WTC11 (cell line): ENCODE results near the gene OR51M1. TPM values are rescaled to one million over a fixed set of nuclear protein-coding genes. Genes with fewer than 3 reads are reported as not detected.

Experiments used
- ATAC-seq: fragments of 200-7000 bp; cut with Tn5 transposase; 2 replicates; pipeline ENCODE4 v1.10.0; 2021; ENCODE audit warnings: mild to moderate bottlenecking, moderate library complexity
- CTCF ChIA-PET: fragments of 300-600 bp; sonication (Branson Sonifier 250); formaldehyde crosslinking; loops from one replicate; lab custom pipeline; 2021; ENCODE audit warnings: antibody characterized with exemption; lab: Charles Lee
- POLR2A ChIA-PET: fragments of 350-600 bp; sonication (Branson Sonifier 250); formaldehyde crosslinking; loops from one replicate; lab custom pipeline; 2021; ENCODE audit warnings: antibody characterized with exemption; lab: Charles Lee
- DNase-seq: peaks from one replicate; pipeline ENCODE4 v3.0.0; 2021; ENCODE audit warnings: low spot score
- H3K27ac Mint-ChIP-seq: 2 replicates; pipeline ENCODE4 v1.8.0; 2021; ENCODE audit warnings: mixed read lengths
- H3K27me3 Mint-ChIP-seq: 2 replicates; pipeline ENCODE4 v1.8.0; 2021; ENCODE audit warnings: low read depth, mild to moderate bottlenecking, moderate library complexity, mixed read lengths
- H3K36me3 Mint-ChIP-seq: 2 replicates; pipeline ENCODE4 v1.8.0; 2021; ENCODE audit warnings: mixed read lengths
- H3K4me1 Mint-ChIP-seq: 2 replicates; pipeline ENCODE4 v1.8.0; 2022; ENCODE audit warnings: mixed read lengths
- H3K4me3 Mint-ChIP-seq: 2 replicates; pipeline ENCODE4 v1.8.0; 2021; ENCODE audit warnings: mild to moderate bottlenecking, moderate library complexity, mixed read lengths
- H3K9me3 Mint-ChIP-seq: 2 replicates; pipeline ENCODE4 v1.8.0; 2021; ENCODE audit warnings: mixed read lengths
- CDX4 ChIP-seq: fragments of 250-450 bp; sonication (Bioruptor Pico); IDR thresholded peaks from 2 replicates; pipeline ENCODE4 v1.9.0; 2021; ENCODE audit warnings: moderate library complexity, mild to moderate bottlenecking, inconsistent platforms, borderline replicate concordance
- FOXJ3 ChIP-seq: sonication (generic); formaldehyde crosslinking; IDR thresholded peaks from 2 replicates; pipeline ENCODE4 v1.9.0; 2021; ENCODE audit warnings: missing genetic modification reagents, mild to moderate bottlenecking, borderline replicate concordance
- JUN ChIP-seq: sonication (generic); formaldehyde crosslinking; IDR thresholded peaks from 2 replicates; pipeline ENCODE4 v1.8.0; 2023; ENCODE audit warnings: mild to moderate bottlenecking, missing genetic modification reagents
- NFE2L1 ChIP-seq: sonication (generic); formaldehyde crosslinking; IDR thresholded peaks from 2 replicates; pipeline ENCODE4 v1.8.1; 2023; ENCODE audit warnings: missing genetic modification reagents
- NR1H2 ChIP-seq: sonication (generic); formaldehyde crosslinking; IDR thresholded peaks from 2 replicates; pipeline ENCODE4 v1.9.0; 2021; ENCODE audit warnings: mild to moderate bottlenecking, moderate library complexity, missing genetic modification reagents
- NR3C1 ChIP-seq: sonication (generic); formaldehyde crosslinking; conservative IDR thresholded peaks from 2 replicates; pipeline ENCODE4 v1.8.1; 2023; ENCODE audit warnings: low read depth, mild to moderate bottlenecking, missing genetic modification reagents
- TCF7 ChIP-seq: sonication (generic); formaldehyde crosslinking; IDR thresholded peaks from 2 replicates; pipeline ENCODE4 v1.8.0; 2022; ENCODE audit warnings: mild to moderate bottlenecking, low read depth, missing genetic modification reagents, moderate library complexity
- TEAD1 ChIP-seq: sonication (generic); formaldehyde crosslinking; IDR thresholded peaks from 2 replicates; pipeline ENCODE4 v1.8.0; 2022; ENCODE audit warnings: mild to moderate bottlenecking, missing genetic modification reagents
- USF2 ChIP-seq: sonication (generic); formaldehyde crosslinking; IDR thresholded peaks from 2 replicates; pipeline ENCODE4 v1.8.1; 2023; ENCODE audit warnings: mild to moderate bottlenecking, missing genetic modification reagents, moderate library complexity
- ZNF263 ChIP-seq: sonication (generic); formaldehyde crosslinking; IDR thresholded peaks from 2 replicates; pipeline ENCODE4 v1.8.1; 2022; ENCODE audit warnings: low read depth, mild to moderate bottlenecking, moderate library complexity, missing genetic modification reagents
- ZNF512 ChIP-seq: sonication (generic); formaldehyde crosslinking; IDR thresholded peaks from 2 replicates; pipeline ENCODE4 v1.8.1; 2022; ENCODE audit warnings: missing genetic modification reagents, borderline replicate concordance
- ZNF671 ChIP-seq: fragments of 250-450 bp; sonication (Bioruptor Pico); IDR thresholded peaks from 2 replicates; pipeline ENCODE4 v1.8.0; 2021; ENCODE audit warnings: mild to moderate bottlenecking
- total RNA-seq: library from RNA; stranded (reverse); gene quantifications from 3 replicates; pipeline ENCODE4 v1.2.3, GENCODE V29; 2021
- TF ChIP-seq, protein P1 (sequence below): sonication (generic); formaldehyde crosslinking; IDR thresholded peaks from 2 replicates; pipeline ENCODE4 v1.8.0; 2022; ENCODE audit warnings: mild to moderate bottlenecking, missing genetic modification reagents
- TF ChIP-seq, protein P2 (sequence below): sonication (generic); formaldehyde crosslinking; IDR thresholded peaks from 2 replicates; pipeline ENCODE4 v1.8.1; 2023; ENCODE audit warnings: mild to moderate bottlenecking, missing genetic modification reagents
- TF ChIP-seq, protein P3 (sequence below): fragments of 250-450 bp; sonication (Bioruptor Pico); IDR thresholded peaks from 2 replicates; pipeline ENCODE4 v2.1.2; 2022; ENCODE audit warnings: mild to moderate bottlenecking, moderate library complexity

The OR51M1 gene
- total RNA-seq, 1 experiment from 2014 or later = not detected

DNA sequence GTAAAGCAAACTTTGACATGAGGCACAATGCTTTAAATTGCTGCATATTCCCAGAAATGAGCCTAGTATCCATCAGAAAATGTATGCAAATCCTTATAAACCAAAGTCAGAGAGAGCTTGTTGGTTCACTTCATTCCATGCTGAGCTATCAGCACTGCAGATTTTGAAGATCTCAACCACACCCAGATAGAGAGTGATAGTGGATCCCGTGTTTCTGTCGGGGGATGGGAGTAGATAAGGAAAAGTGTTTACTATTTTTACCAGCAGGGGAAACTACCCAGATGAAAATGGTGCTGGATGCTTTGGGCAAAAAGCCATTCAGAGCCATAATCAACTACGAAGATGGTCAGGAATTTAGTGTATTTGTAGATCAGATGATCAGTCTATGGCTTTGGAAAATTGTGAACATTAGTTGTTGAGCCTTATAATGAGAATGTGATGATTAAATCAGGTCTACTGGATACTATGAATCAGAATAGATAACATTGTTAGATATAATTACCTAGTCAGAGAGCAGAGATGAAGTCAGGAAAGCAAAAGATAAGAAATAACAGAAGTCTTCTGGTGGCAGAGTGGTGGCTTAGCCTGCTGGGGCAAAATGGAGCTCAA, 21.5 kb upstream of the OR51M1 start (continued):
- TF ChIP-seq, protein P1, sequence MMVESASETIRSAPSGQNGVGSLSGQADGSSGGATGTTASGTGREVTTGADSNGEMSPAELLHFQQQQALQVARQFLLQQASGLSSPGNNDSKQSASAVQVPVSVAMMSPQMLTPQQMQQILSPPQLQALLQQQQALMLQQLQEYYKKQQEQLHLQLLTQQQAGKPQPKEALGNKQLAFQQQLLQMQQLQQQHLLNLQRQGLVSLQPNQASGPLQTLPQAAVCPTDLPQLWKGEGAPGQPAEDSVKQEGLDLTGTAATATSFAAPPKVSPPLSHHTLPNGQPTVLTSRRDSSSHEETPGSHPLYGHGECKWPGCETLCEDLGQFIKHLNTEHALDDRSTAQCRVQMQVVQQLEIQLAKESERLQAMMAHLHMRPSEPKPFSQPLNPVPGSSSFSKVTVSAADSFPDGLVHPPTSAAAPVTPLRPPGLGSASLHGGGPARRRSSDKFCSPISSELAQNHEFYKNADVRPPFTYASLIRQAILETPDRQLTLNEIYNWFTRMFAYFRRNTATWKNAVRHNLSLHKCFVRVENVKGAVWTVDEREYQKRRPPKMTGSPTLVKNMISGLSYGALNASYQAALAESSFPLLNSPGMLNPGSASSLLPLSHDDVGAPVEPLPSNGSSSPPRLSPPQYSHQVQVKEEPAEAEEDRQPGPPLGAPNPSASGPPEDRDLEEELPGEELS = no peak
- no peak for TF ChIP-seq ZNF671
- no peak for TF ChIP-seq TCF7 (CRISPR knock-in tag)
- no peak for TF ChIP-seq ZNF263 (CRISPR knock-in tag)

DNA sequence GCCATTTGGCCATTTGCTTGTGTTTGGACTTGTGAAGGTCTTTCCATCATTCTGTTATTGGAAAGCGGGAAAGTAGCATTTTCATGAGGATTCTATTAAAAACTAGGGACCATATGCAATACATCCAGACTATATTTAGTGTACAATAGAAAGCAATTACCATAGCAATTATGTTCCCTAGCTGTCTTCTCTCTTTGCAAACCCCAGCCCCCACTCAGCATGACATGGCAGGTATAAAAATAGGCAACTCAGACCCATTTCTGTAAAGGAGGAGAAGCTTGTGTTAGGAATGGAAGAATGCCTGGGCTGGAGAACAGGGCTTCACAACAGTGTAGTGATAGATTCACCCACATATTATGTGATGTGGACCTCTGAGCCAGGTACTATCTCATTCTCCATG, 19.9 kb upstream of the OR51M1 start:
- Mint-ChIP-seq H3K36me3 (0 out of 2 replicates have a peak, but pooled peaks cover 2% of the 10 kb centered on the region), H3K9me3 (peaks cover 10% of the 10 kb centered on the region; the same call in 1 of the 2 replicates), H3K4me1 (peaks cover 21% of the 10 kb centered on the region), H3K27me3 (no peaks in the 10 kb centered on the region; the same call in 1 of the 2 replicates), H3K4me3 (no peak overlapping the region), H3K27ac (no peak overlapping the region)
- DNase-seq (no peak), ATAC-seq (no peak)
- ChIA-PET POLR2A (no interaction called here), CTCF (interaction anchor here (0.7 kb wide), 1 partner anchor 210 kb away, joined by 3 read pairs; no protein-coding TSS in a partner anchor)
- TF ChIP-seq TEAD1 (CRISPR knock-in tag) = no peak
- no peak for TF ChIP-seq FOXJ3 (CRISPR knock-in tag)
- TF ChIP-seq NR3C1 = no peak
- TF ChIP-seq NFE2L1 = no peak
- TF ChIP-seq JUN = no peak
- TF ChIP-seq USF2 = no peak
- TF ChIP-seq, protein P2, sequence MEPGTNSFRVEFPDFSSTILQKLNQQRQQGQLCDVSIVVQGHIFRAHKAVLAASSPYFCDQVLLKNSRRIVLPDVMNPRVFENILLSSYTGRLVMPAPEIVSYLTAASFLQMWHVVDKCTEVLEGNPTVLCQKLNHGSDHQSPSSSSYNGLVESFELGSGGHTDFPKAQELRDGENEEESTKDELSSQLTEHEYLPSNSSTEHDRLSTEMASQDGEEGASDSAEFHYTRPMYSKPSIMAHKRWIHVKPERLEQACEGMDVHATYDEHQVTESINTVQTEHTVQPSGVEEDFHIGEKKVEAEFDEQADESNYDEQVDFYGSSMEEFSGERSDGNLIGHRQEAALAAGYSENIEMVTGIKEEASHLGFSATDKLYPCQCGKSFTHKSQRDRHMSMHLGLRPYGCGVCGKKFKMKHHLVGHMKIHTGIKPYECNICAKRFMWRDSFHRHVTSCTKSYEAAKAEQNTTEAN = no peak
- no peak for TF ChIP-seq ZNF512 (CRISPR knock-in tag)
- no peak for TF ChIP-seq NR1H2

DNA sequence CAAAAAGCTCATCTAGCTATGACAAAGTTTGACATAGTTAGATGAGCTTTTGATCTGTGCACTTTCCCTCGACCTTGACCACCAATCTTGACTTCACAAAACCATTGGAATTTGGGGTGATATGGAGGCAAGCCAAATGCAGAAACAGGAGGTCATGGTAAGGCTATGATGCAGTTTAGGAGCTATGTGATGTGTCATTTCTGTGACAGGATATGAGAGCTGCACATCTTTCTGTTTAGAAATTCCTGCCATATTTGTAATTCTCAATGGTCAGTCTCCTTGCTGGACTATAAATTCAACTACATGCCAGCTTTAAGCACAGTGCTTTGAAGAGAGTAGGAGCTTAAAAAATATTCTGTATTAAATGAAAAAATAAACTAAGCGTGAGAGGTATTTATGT, 19.4 kb upstream of the OR51M1 start:
- Mint-ChIP-seq H3K36me3 (0 out of 2 replicates have a peak, but pooled peaks cover 2% of the 10 kb centered on the region), H3K27ac (no peak overlapping the region)
- ATAC-seq = no peak
- CTCF ChIA-PET = no interaction called here
- TF ChIP-seq, protein P3, sequence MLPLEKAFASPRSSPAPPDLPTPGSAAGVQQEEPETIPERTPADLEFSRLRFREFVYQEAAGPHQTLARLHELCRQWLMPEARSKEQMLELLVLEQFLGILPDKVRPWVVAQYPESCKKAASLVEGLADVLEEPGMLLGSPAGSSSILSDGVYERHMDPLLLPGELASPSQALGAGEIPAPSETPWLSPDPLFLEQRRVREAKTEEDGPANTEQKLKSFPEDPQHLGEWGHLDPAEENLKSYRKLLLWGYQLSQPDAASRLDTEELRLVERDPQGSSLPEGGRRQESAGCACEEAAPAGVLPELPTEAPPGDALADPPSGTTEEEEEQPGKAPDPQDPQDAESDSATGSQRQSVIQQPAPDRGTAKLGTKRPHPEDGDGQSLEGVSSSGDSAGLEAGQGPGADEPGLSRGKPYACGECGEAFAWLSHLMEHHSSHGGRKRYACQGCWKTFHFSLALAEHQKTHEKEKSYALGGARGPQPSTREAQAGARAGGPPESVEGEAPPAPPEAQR (CRISPR knock-in tag) = no peak
- TF ChIP-seq ZNF671 = no peak
- no peak for TF ChIP-seq CDX4 (CRISPR knock-in tag)
- TF ChIP-seq, all 79 proteins: peak for 0
- H3K4me1 Mint-ChIP-seq = peaks cover 25% of the 10 kb centered on the region
- peaks cover 7% of the 10 kb centered on the region; the same call in 1 of the 2 replicates for H3K9me3 Mint-ChIP-seq
- no peak overlapping the region for H3K4me3 Mint-ChIP-seq
- DNase-seq = no peak
- H3K27me3 Mint-ChIP-seq = no peaks in the 10 kb centered on the region; the same call in 1 of the 2 replicates
- POLR2A ChIA-PET = no interaction called here
